AG04450 (cell line): ENCODE measurements around the gene LARGE1. TPM values are rescaled to one million over a fixed set of nuclear protein-coding genes. Genes with fewer than 3 reads are reported as not detected.

Experiments used
- CTCF ChIA-PET: fragments of 300-600, 350-600 bp; formaldehyde crosslinking; extraction: SDS; loops from one replicate; lab custom pipeline; 2022; ENCODE audit warnings: antibody characterized with exemption, inconsistent platforms; lab: Charles Lee
- POLR2A ChIA-PET: fragments of 350-600 bp; formaldehyde crosslinking; extraction: SDS; loops from one replicate; lab custom pipeline; 2021; ENCODE audit warnings: antibody characterized with exemption, inconsistent platforms; lab: Yijun Ruan, JAX
- DNase-seq: peaks from one replicate; pipeline ENCODE4 v3.0.0-alpha.2; 2011; ENCODE audit warnings: low read depth, low spot score
- H3K27ac ChIP-seq: one replicate; pipeline ENCODE4 v1.5.1; 2012; ENCODE audit warnings: low read depth, low read length, control low read depth
- H3K27me3 ChIP-seq: one replicate; pipeline ENCODE4 v1.6.0; 2012; ENCODE audit warnings: low read length; ENCODE audit not compliant: control insufficient read depth, insufficient read depth
- H3K4me3 ChIP-seq: 2 replicates; pipeline ENCODE4 v1.5.1; 2011; ENCODE audit warnings: mild to moderate bottlenecking, low read depth, low read length, control low read depth
- H3K9me3 ChIP-seq: 2 replicates; pipeline ENCODE4 v1.5.1; 2012; ENCODE audit warnings: low read length; ENCODE audit not compliant: control insufficient read depth, insufficient read depth
- CTCF ChIP-seq: IDR thresholded peaks from 2 replicates; pipeline ENCODE4 v1.5.1; 2011; ENCODE audit warnings: low read depth, low read length, control low read depth, inconsistent platforms
- polyA plus RNA-seq: library from polyadenylated mRNA; depleted of rRNA; stranded (reverse); fragments of >200 nt; gene quantifications from 2 replicates; pipeline ENCODE4 v1.2.3, GENCODE V29; 2011

Gene LARGE1
- polyA plus RNA-seq, 1 experiment = 8.4 TPM

- H3K27ac ChIP-seq = no peak overlapping the region
- H3K4me3 ChIP-seq = no peak overlapping the region
- DNase-seq = no peak
- H3K9me3 ChIP-seq = no peaks in the 10 kb centered on the region
- CTCF ChIA-PET = no interaction called here
- no peak for TF ChIP-seq CTCF
- peaks cover 6% of the 10 kb centered on the region for H3K27me3 ChIP-seq
- POLR2A ChIA-PET = interaction anchor here (0.6 kb wide), 1 partner anchor 40 kb away, joined by 5 read pairs; no protein-coding TSS in a partner anchor
Measured at GRCh38 chr22:33927752-33928151, 7.5 kb upstream of the LARGE1 start.

GRCh38 chr22:33925194-33925593 lies 4.9 kb upstream of the LARGE1 start:
- no peak overlapping the region for H3K27ac ChIP-seq
- no peak for TF ChIP-seq CTCF
- no peaks in the 10 kb centered on the region for H3K9me3 ChIP-seq
- no peak for DNase-seq
- H3K27me3 ChIP-seq = peaks cover 6% of the 10 kb centered on the region
- CTCF ChIA-PET = interaction anchor here (0.7 to 3.9 kb wide), 3 partner anchors 410 to 1224 kb away, joined by 3 to 31 read pairs (median 4); no protein-coding TSS in a partner anchor
- POLR2A ChIA-PET = no interaction called here
- no peak overlapping the region for H3K4me3 ChIP-seq

GRCh38 chr22:33923660-33924246 lies 3.5 kb upstream of the LARGE1 start:
- peak; percentile 86 for TF ChIP-seq CTCF
- DNase-seq = peak; percentile 23
- H3K4me3 ChIP-seq = no peak overlapping the region
- H3K27me3 ChIP-seq = peaks cover 6% of the 10 kb centered on the region
- CTCF ChIA-PET = interaction anchor here (0.5 to 3.9 kb wide), 50 partner anchors 9 to 1308 kb away, joined by 3 to 48 read pairs (median 4); no protein-coding TSS in a partner anchor
- no peak overlapping the region for H3K27ac ChIP-seq
- no peaks in the 10 kb centered on the region; the same call in 1 of the 2 replicates for H3K9me3 ChIP-seq
- POLR2A ChIA-PET = no interaction called here

- no peaks in the 10 kb centered on the region; the same call in 1 of the 2 replicates for H3K9me3 ChIP-seq
- peak overlapping the region; percentile 83 for H3K4me3 ChIP-seq
- no peak overlapping the region for H3K27ac ChIP-seq
- POLR2A ChIA-PET = interaction anchor here (1.0 kb wide), 1 partner anchor 623 kb away, joined by 5 read pairs; no protein-coding TSS in a partner anchor
- CTCF ChIA-PET = interaction anchor here (0.5 to 3.9 kb wide), 54 partner anchors 9 to 1309 kb away, joined by 3 to 48 read pairs (median 4); no protein-coding TSS in a partner anchor
- DNase-seq = no peak
- peaks cover 6% of the 10 kb centered on the region for H3K27me3 ChIP-seq
- TF ChIP-seq CTCF = no peak
Measured at GRCh38 chr22:33923033-33923432, 2.8 kb upstream of the LARGE1 start.

GRCh38 chr22:33922349-33922681 lies 2.0 kb upstream of the LARGE1 start:
- Histone ChIP-seq H3K27ac (peak overlapping the region; percentile 39), H3K9me3 (no peaks in the 10 kb centered on the region; the same call in 1 of the 2 replicates), H3K27me3 (peaks cover 6% of the 10 kb centered on the region), H3K4me3 (peak overlapping the region; percentile 83)
- ChIA-PET CTCF (interaction anchor here (0.8 to 3.1 kb wide), 14 partner anchors 12 to 1235 kb away, joined by 3 to 48 read pairs (median 5); no protein-coding TSS in a partner anchor), POLR2A (interaction anchor here (1.0 to 1.8 kb wide), 5 partner anchors 25 to 623 kb away, joined by 3 to 6 read pairs (median 4); no protein-coding TSS in a partner anchor)
- DNase-seq = no peak
- no peak for TF ChIP-seq CTCF
